GM12878 (cell line): ENCODE measurements around the gene OR1I1.

ENCODE experiments used
- PBX3 ChIP-seq: IDR thresholded peaks from 2 replicates; pipeline ENCODE4 v1.6.1; 2011; ENCODE audit warnings: mild to moderate bottlenecking, low read depth, low read length, moderate library complexity; ENCODE audit not compliant: insufficient replicate concordance
- POLR2A ChIP-seq: IDR thresholded peaks from 2 replicates; pipeline ENCODE4 v1.6.1; 2011; ENCODE audit warnings: low read depth, mild to moderate bottlenecking, low read length

- no peak for TF ChIP-seq POLR2A
- no peak for TF ChIP-seq PBX3
Observed at GRCh38 chr19:15045506-15045905, 36.5 kb upstream of the OR1I1 start.
